B cell (primary cell): ENCODE data around the gene MBNL2. TPM values are rescaled to one million over a fixed set of nuclear protein-coding genes. Genes with fewer than 3 reads are reported as not detected.

Experiments used
- ATAC-seq: fragments of 200-7000 bp; cut with Tn5 transposase; one replicate; pipeline ENCODE4 v1.10.0; 2021; ENCODE audit warnings: low read depth, mild to moderate bottlenecking, moderate number of reproducible peaks, moderate library complexity
- CTCF ChIA-PET: fragments of 350-600 bp; sonication (Branson Sonifier 250); formaldehyde crosslinking; loops from one replicate; lab custom pipeline; 2021; ENCODE audit warnings: antibody characterized with exemption, inconsistent platforms; lab: Charles Lee
- POLR2A ChIA-PET: fragments of 350-600 bp; sonication (Branson Sonifier 250); formaldehyde crosslinking; loops from one replicate; lab custom pipeline; 2021; ENCODE audit warnings: antibody characterized with exemption; lab: Charles Lee
- DNase-seq: peaks from one replicate; pipeline ENCODE4 v3.0.0; 2013
- H2AFZ ChIP-seq: 2 replicates; pipeline ENCODE4 v1.6.1; 2012; ENCODE audit warnings: mild to moderate bottlenecking, low read depth, low read length; ENCODE audit not compliant: insufficient read depth, poor library complexity, severe bottlenecking
- H3K27ac ChIP-seq, 2 donors: 1 replicate in 1 of 2; 2 replicates in 1 of 2; pipeline ENCODE4 v1.5.1; 2012 to 2013; ENCODE audit warnings: low read length in 2 of 2, mild to moderate bottlenecking in 2 of 2, moderate library complexity in 1 of 2
- H3K27me3 ChIP-seq, 4 experiments: fragments of 200-600 bp in 1 of 4; sonication (generic) in 1 of 4; replicated peaks in 1 of 4; 1 replicate in 2 of 4; 2 replicates in 2 of 4; pipeline versions ENCODE4 v1.6.1 to v1.7.0; 2013 to 2016; ENCODE audit warnings: low read length in 3 of 4, mild to moderate bottlenecking in 2 of 4, mixed read lengths in 1 of 4, moderate library complexity in 1 of 4; ENCODE audit not compliant: insufficient read depth in 4 of 4, control insufficient read depth in 3 of 4; ENCODE audit errors: control extremely low read depth in 1 of 4
- H3K36me3 ChIP-seq, 2 experiments: replicated peaks in 1 of 2; 1 replicate in 1 of 2; 2 replicates in 1 of 2; pipeline versions ENCODE4 v1.6.1 to v1.7.1; 2013; ENCODE audit warnings: low read length in 1 of 2; ENCODE audit not compliant: insufficient read depth in 2 of 2, control insufficient read depth in 1 of 2; ENCODE audit errors: control extremely low read depth in 1 of 2, extremely low read depth in 1 of 2
- H3K4me1 ChIP-seq, 2 donors: fragments of 200-600 bp in 1 of 2; sonication (generic) in 1 of 2; 1 replicate in 1 of 2; 2 replicates in 1 of 2; pipeline versions ENCODE4 v1.5.1 to v1.6.1; 2013 to 2017; ENCODE audit warnings: low read length in 2 of 2; ENCODE audit not compliant: control insufficient read depth in 2 of 2, insufficient read depth in 2 of 2
- H3K4me2 ChIP-seq: replicated peaks from 2 replicates; pipeline ENCODE3; 2012; ENCODE audit warnings: mild to moderate bottlenecking, low read depth, low read length; ENCODE audit not compliant: poor library complexity, severe bottlenecking
- H3K4me3 ChIP-seq, 5 experiments: fragments of 200-600 bp in 1 of 5; sonication (generic) in 1 of 5; 1 replicate in 3 of 5; 2 replicates in 2 of 5; pipeline versions ENCODE4 v1.5.1 to v1.7.0; 2011 to 2016; ENCODE audit warnings: low read length in 4 of 5, mild to moderate bottlenecking in 4 of 5, low read depth in 2 of 5, control low read depth in 1 of 5, moderate library complexity in 1 of 5; ENCODE audit not compliant: insufficient read depth in 1 of 5; ENCODE audit errors: control extremely low read depth in 1 of 5, extremely low read depth in 1 of 5
- H3K79me2 ChIP-seq: fragments of 200-600 bp; sonication (generic); one replicate; pipeline ENCODE4 v1.6.0; 2016; ENCODE audit warnings: low read length; ENCODE audit not compliant: control insufficient read depth, insufficient read depth
- H3K9ac ChIP-seq: fragments of 200-600 bp; sonication (generic); 2 replicates; pipeline ENCODE4 v1.6.1; 2017; ENCODE audit warnings: mild to moderate bottlenecking, low read length, moderate library complexity
- H3K9me3 ChIP-seq, 3 donors: one replicate each; pipeline versions ENCODE4 v1.6.1 to v1.7.1; 2013; ENCODE audit warnings: low read length in 2 of 3; ENCODE audit not compliant: control insufficient read depth in 2 of 3, insufficient read depth in 1 of 3; ENCODE audit errors: control extremely low read depth in 1 of 3
- H4K20me1 ChIP-seq: 2 replicates; pipeline ENCODE4 v1.6.0; 2012; ENCODE audit warnings: mild to moderate bottlenecking, low read length; ENCODE audit not compliant: insufficient read depth, control insufficient read depth, poor library complexity, severe bottlenecking
- H3K27ac Mint-ChIP-seq: one replicate; pipeline ENCODE4 v1.8.0; 2021; ENCODE audit warnings: mixed read lengths
- H3K27me3 Mint-ChIP-seq: one replicate; pipeline ENCODE4 v1.8.0; 2021; ENCODE audit warnings: mixed read lengths
- H3K4me1 Mint-ChIP-seq: one replicate; pipeline ENCODE4 v1.8.0; 2021; ENCODE audit warnings: mixed read lengths
- H3K4me3 Mint-ChIP-seq: one replicate; pipeline ENCODE4 v1.8.0; 2021; ENCODE audit warnings: mixed read lengths
- H3K9me3 Mint-ChIP-seq: one replicate; pipeline ENCODE4 v1.8.0; 2022; ENCODE audit warnings: mixed read lengths; ENCODE audit not compliant: insufficient read depth
- EZH2 ChIP-seq: IDR thresholded peaks from 2 replicates; pipeline ENCODE4 v1.6.1; 2012; ENCODE audit warnings: borderline replicate concordance, low read depth, mild to moderate bottlenecking, moderate library complexity, low read length; ENCODE audit not compliant: insufficient read depth, poor library complexity, severe bottlenecking
- WGBS: methylation state at CpG from one replicate; pipeline ENCODE4 v1.1.5; 2013; ENCODE audit warnings: missing lambda C conversion rate; ENCODE audit not compliant: insufficient coverage; 5-methylcytosine and 5-hydroxymethylcytosine counted together
- intact Hi-C: fragments of 100-400 bp; cut with micrococcal nuclease; formaldehyde crosslinking; loops from one replicate; pipeline ENCODE4 v1.10.0; 2022
- polyA plus RNA-seq: library from polyadenylated mRNA; depleted of rRNA; stranded (reverse); fragments of >200 nt; gene quantifications from 2 replicates; pipeline ENCODE4 v1.2.3, GENCODE V29; 2012
- total RNA-seq, 2 donors: library from RNA; stranded (reverse); fragments of 120-200 nt in 1 of 2; gene quantifications; 1 replicate in 1 of 2; 2 replicates in 1 of 2; pipeline versions ENCODE4 v1.2.3 to v1.2.4, GENCODE V29; 2013 to 2022
- TF ChIP-seq, protein P1 (sequence below): fragments of 200-600 bp; IDR thresholded peaks from one replicate; pipeline ENCODE4 v1.8.0; 2022; ENCODE audit warnings: antibody characterized with exemption, mild to moderate bottlenecking

The MBNL2 gene
- total and polyA plus RNA-seq, 2 donors (not counting 1 experiment from before 2014, with no cell fraction given): 6.9 to 50.1 TPM

DNA sequence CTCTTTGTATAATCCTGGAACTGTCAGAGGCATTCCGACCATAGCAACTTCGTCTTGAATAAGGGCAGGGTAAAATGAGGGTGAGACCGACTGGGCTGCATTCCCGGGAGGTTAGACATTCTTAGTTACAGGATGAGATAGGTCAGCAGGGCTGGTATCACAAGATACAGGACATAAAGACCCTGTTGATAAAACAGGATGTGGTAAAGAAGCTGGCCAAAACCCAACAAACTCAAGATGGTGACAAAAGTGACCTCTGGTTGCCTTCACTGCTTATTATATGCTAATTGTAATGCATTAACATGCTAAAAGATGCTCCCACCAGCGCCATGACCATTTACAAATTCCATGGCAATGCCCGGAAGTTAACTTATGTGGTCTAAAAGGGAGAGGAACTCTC is 27.7 kb upstream of the MBNL2 start:
- Histone ChIP-seq H3K79me2 (no peaks in the 10 kb centered on the region), H3K9ac (no peak overlapping the region), H2AFZ (no peak overlapping the region), H3K4me2 (no peak overlapping the region), H3K27me3 (peaks cover 0 to 11% (median 4%) of the 10 kb centered on the region in 4 experiments), H3K9me3 (no peaks in the 10 kb centered on the region), H3K27ac (no peak overlapping the region), H4K20me1 (no peaks in the 10 kb centered on the region), H3K36me3 (no peaks in the 10 kb centered on the region), H3K4me3 (no peak overlapping the region), H3K4me1 (no peaks in the 10 kb centered on the region)
- 30% methylated on average over 2 of the region's 6 CpGs for WGBS
- DNase-seq (no peak), ATAC-seq (no peak)
- Mint-ChIP-seq H3K27me3 (peaks cover 43% of the 10 kb centered on the region), H3K4me3 (no peak overlapping the region), H3K4me1 (no peaks in the 10 kb centered on the region), H3K9me3 (no peaks in the 10 kb centered on the region), H3K27ac (no peak overlapping the region)
- ChIA-PET CTCF (no interaction called here), POLR2A (no interaction called here)
- intact Hi-C loops: no loop called here
- TF ChIP-seq, protein P1, sequence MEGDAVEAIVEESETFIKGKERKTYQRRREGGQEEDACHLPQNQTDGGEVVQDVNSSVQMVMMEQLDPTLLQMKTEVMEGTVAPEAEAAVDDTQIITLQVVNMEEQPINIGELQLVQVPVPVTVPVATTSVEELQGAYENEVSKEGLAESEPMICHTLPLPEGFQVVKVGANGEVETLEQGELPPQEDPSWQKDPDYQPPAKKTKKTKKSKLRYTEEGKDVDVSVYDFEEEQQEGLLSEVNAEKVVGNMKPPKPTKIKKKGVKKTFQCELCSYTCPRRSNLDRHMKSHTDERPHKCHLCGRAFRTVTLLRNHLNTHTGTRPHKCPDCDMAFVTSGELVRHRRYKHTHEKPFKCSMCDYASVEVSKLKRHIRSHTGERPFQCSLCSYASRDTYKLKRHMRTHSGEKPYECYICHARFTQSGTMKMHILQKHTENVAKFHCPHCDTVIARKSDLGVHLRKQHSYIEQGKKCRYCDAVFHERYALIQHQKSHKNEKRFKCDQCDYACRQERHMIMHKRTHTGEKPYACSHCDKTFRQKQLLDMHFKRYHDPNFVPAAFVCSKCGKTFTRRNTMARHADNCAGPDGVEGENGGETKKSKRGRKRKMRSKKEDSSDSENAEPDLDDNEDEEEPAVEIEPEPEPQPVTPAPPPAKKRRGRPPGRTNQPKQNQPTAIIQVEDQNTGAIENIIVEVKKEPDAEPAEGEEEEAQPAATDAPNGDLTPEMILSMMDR: no peak
- no peak for TF ChIP-seq EZH2

DNA sequence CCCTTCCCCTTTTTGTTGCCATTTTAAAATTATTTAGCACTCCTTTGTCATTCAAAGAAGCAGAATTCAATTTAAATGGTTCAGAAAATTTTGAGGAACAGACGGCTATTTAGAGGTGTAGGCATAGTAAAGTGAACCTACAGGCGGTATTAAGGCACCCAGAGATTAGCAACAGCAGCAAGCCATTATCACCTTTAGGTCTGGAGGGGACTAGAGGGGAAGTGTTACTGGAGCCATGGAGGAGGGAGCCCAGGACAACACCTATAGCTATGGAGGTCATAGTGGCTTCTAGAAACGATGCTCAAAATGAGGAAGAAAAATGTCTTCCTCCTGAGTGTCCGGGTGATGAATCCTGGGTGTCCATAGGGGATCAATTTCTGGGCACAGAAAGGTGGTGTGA is 25.8 kb upstream of the MBNL2 start:
- Histone ChIP-seq H3K9ac (no peak overlapping the region), H3K9me3 (no peaks in the 10 kb centered on the region), H3K79me2 (no peaks in the 10 kb centered on the region), H3K36me3 (no peaks in the 10 kb centered on the region), H3K27me3 (peaks cover 0 to 19% (median 8%) of the 10 kb centered on the region in 4 experiments), H3K27ac (no peak overlapping the region), H3K4me2 (no peak overlapping the region), H3K4me1 (no peaks in the 10 kb centered on the region), H4K20me1 (no peaks in the 10 kb centered on the region), H2AFZ (no peak overlapping the region), H3K4me3 (no peak overlapping the region)
- Mint-ChIP-seq H3K27ac (no peak overlapping the region), H3K4me1 (no peaks in the 10 kb centered on the region), H3K4me3 (no peak overlapping the region), H3K9me3 (no peaks in the 10 kb centered on the region), H3K27me3 (peaks cover 43% of the 10 kb centered on the region)
- DNase-seq: no peak
- ChIA-PET POLR2A (no interaction called here), CTCF (no interaction called here)
- TF ChIP-seq, protein P1: no peak
- TF ChIP-seq EZH2: no peak
- intact Hi-C loops: no loop called here
- no peak for ATAC-seq
- 95% methylated on average over 2 of the region's 4 CpGs for WGBS
